DMS53 (cell line): ENCODE measurements around the gene LSM4.
"Not testable (repeated sequence)": the region's sequence is repeated elsewhere in the genome, so short reads cannot be mapped to it uniquely, and the experiment has no call there.

Experiments used
- DNase-seq: peaks from one replicate; lab custom pipeline; 2025; lab: John Stamatoyannopoulos, UW

The LSM4 gene

DNA sequence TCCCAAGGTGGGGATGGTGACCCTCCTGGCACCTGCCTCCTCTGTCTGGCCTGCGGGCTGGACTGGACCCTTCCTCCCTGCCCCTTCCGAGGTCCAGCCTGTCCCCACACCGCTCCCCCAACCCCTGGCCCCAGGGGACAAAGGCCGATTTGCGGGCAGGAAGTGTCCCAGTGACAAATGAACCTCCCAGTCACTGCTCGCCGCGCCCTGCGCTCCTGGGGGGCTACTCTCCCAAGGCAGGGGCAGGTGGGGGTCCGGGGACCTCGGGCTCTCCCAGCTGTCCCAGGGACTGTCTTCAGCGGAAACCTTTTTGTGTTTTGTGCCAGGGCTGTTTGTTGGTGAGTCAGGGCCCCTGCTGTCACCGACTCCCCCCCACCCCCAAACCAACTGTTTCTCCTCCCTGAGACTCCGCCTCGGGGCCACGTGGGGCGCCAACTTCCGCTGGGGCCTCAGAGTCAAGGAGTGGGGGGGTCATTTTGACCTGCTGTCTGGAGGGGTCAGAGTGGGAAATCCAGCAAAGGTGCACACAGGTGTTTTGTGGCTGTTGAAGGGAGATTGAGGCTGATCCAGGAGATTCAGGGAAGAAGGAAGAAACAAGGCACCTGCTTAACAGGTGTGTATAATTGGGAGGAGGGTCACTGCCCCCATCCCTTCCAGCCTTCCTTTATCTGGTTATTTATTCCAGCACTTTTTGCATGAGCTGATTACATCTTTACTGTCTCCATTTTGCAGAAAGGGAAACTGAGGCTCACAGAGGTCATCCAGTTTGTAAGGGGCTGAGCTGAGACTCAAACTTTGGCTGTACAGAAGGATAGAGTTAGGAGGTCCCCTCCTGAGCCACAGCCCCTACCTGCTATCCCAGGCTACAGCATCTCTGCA, 18.4 kb upstream of the LSM4 start:
- DNase-seq: peak; percentile 70

DNA sequence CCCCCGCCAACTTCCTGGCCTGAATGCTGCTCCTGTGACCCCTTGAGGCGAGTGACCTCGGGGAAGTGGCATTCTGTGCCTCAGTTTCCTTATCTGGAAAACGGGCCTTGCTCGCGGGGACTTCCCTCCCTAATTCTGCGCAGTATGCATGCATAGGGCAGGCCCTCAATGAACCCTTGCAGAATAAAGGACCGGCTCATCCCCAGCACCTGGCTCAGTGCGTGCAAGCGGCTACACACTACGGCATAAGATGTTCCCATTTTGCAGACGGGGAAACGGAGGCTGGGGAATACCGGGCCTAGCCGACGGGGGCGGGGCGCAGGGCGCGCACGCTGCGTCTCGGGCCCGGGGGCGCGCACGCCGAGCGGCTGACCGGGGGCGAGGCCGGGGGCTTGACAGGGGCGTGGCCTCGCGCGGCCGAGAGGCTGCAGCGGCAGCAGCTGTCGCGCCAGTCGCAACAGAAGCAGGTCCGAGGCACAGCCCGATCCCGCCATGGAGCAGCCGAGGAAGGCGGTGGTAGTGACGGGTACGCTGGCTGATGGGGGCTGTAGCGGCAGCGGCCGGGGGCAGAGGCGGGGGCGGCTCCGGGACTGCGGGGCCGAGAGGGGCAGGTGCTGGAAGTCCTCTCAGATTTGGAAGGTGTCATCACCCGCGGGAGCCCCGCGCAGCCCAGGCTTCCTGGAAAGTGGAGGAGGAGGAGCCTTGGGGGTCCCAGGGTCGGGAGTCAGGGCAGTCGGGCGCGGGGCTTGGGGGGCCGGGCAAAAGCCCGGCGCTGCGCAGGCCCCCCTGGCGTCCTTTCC, 17.5 kb upstream of the LSM4 start, which contains the start of gene PGPEP1:
Gene PGPEP1, plus strand, starts transcription at position 409 of the 800 bp plus-strand sequence. Its CDS starts 84 bp downstream, at position 493.
- DNase-seq: peak; percentile 79

DNA sequence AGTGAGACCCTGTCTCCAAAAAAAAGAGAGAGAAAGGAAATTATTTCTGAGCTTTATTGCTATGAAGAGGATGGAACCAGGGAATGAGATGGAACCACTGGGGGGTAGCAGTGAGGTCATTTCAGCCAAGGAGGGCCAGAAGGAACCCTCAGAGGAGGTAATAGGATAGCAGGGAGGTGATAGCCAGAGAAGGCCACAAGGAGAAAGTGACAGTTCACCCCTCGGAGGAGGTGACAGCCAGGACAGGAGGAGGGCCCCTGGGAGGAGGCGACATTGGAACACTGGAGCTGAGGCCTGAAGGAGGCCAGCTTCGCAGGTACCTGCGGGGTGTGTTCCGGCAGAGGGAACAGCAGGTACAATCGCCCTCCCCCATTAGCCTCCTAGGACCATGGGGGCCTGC, 16.8 kb upstream of the LSM4 start:
- peak; percentile 46 for DNase-seq

DNA sequence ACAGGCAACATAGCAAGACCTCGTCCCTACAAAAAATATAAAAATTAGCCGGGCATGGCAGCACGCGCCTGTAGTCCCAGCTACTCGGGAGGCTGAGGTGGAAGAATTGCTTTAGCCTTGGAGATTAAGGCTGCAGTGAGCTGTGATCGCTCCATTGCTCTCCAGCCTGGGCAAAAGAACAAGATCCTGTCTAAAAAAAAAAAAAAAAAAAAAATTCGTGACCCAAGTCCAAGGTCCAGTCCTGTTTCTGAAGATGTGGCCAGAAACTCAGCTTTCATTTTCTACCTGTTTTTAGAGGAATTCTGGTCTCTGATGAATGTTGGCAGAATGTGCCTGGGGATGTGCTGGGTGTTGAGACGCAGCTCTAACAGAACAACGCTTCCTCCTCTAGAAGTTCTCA, 15.7 kb upstream of the LSM4 start:
- peak; percentile 30 for DNase-seq

DNA sequence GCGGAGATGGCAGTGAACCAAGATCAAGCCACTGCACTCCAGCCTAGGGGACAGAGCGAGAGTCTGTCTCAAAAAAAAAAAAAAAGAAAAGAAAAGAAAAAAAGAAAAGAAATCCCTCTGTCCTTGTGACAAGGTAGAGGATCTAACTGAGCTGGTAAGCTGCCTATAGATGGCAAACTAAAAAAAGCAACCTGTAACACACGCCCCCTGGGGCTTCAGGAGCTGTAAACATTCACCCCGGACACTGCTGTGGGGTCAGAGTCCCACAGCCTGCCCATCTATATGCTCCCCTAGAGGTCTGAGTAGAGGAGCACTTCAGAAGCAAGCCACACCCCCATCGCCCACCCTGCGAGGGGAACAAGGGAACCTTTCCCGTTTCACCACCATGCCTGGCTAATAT, 13.2 kb upstream of the LSM4 start:
- no peak for DNase-seq

DNA sequence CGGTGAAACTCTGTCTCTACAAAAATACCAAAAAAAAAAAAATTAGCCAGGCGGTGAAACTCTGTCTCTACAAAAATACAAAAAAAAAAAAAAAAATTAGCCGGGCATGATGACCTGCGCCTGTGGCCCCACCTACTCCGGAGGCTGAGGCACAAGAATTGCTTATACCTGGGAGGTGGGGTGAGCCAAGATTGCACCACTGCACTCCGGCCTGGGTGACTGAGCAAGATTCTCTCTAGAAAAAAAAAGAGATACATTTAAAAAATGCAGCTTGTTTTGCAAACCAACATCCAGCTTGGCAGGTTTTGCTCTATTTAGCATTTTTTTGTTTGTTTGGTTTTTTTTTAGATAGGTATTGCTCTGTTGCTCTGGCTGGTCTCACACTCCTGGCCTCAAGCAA, 10.8 kb upstream of the LSM4 start:
- DNase-seq: no peak

DNA sequence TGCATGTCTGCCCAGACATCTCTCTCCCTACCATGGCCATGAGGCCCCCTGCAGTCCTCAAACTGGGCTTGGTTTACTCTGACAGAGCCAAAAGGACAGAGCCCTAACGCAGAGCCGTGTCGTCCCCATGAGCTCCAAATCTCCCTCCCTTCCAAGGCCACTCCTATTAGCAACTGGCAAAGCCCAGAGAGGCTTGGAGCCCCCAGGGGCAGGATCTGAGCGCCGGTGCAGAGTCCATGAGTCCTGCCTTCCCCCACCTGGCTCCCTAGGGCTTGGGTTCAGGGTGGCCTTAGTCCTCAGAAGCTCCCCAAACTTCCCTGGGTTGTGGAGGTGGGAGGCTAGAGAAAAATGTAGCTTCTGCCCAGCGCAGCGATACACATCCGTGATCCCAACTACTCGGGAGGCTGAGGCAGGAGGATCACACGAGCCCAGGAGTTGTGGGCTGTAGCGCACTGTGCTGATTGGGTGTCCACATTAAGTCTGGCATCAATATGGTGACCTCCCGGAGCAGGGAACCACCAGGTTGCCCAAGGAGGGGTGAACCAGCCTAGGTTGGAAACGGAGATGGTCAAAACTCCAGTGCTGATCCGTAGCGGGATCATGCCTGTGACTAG, 10.1 kb upstream of the LSM4 start:
- DNase-seq: no peak

DNA sequence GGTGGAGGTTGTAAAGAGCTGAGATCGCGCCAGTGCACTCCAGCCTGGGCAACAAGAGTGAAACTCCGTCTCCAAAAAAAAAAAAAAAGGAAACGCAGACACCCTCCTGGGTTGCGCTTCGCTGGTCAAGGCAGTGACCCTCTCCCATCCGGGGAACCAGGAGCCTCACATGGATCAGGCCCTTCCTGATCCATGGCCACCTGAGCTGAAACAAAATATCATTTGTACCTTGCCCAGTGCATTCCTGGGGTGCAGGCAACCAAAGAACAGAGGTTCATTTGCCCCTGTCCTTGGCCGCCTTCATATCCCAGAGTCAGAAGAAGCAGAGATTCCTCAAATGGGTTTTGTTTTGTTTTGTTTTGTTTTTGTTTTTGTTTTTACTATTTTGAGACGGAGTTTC, 8.0 kb upstream of the LSM4 start:
- DNase-seq: no peak

DNA sequence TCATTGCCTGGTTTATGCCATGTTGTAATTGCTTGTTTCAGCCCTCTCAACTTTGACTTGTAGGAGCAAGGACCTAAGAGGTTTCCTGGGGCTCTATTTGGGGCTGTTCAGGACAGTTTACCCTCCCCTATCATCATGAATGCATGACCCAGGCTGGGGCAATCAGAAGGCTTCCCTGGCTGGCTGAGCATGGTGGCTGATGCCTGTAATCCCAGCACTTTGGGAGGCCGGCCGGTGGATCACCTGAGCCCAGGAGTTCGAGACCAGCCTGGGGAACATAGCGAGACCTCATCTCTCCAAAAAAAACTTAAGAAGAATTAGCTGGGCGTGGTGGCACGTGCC, 6.1 kb upstream of the LSM4 start:
- DNase-seq: no peak

DNA sequence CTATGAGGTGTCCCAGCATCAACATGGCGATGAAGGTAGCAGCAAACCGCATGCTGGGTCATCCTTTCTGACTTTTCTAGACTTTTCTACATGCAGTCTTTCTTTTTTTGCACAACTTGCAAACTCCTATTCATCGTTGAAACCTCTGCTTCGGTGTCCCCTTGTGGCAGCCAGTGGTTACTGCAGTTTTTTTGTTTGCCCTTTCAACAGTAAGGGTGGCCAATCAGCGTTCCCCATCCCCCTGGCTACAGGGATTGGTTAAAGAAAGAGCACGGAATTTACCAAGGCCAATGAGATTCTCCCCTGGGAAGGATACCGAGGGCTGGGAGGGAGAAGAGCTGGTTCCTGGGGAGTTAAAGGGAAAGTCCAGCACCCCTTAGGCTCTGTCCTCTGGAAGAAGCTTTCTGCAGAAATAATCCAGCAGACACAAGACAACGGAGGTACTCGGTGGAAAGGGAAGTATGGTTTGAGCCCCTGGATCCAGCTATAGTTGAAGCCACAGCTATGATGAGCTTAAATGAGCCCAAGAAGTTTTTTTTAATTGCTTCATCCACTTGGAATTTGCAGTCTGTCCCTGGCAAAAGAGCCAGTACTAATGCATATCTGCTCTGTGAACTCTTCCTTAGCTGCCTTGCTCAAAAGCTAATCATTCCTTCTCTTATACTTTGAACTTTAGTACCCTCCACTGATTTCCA, 5.6 kb upstream of the LSM4 start:
- peak; percentile 95 for DNase-seq

DNA sequence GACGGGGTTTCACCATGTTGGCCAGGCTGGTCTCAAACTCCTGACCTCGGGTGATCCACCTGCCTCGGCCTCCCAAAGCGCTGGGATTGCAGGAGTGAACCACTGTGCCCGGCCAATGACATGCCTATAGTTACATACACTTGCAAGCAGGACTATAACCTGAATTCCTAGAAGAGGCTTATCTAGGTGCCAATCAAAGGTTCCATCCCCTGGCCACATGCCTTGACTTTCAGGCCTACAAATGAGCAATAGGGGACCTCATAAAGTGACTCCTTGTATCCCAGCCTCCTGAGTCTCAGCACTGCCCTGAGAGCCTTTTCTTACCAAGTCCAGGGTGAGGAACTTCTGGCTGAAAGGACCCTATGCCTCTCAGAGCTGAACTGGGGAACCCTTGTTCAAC, 3.9 kb upstream of the LSM4 start:
- no peak for DNase-seq

DNA sequence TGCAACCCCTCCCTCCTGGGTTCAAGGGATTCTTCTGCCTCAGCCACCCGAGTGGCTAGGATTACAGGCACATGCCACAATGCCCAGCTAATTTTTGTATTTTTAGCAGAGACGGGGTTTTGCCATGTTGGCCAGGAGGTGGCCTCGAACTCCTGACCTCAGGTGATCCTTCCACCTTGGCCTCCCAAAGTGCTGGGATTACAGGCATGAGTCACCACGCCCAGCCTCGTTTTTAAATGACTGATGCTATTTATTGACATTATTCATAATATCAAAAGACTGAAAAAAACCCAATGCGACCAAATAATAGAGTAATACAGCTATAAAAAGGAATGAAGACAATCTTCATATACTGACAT, 1.5 kb upstream of the LSM4 start:
- DNase-seq: not testable (repeated sequence)

DNA sequence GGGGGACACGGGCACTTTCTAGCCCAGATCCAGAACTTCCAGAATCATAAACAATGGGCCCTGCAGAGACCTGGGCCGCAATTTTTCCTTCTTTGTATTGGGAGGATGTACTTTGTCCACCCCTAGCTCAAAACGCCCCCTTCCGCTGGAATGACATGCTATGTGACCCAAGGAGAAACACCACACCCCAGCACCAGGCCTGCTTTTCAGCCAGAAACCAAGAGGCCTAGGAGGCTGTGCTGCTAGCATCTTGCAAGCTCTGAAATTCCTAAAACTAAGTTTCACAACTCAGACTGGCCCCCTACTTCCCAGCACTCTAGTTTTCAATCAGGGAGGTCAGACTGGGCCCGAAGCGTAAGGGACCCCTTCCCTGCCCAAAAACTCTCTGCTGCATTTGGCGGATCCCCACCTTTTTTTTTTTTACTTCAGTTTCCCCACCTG, 538 bp downstream of the LSM4 start:
- peak; percentile 59 for DNase-seq

DNA sequence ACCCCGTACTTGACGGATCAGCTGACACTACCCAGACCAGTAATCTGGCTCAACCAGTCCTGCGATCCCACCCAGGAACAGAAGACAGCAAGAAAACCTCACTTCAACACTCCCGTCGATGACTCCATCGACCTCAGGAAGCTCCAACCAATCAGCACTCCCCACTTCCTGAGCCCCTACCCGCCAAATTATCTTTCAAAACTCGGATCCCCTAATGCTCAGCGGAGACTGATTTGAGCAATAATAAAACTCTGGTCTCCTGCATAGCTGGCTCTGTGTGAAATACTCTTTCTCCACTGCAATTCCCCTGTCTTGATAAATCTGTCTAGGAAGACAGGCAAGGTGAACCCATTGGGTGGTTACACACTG, 1.2 kb downstream of the LSM4 start:
- DNase-seq: no peak

DNA sequence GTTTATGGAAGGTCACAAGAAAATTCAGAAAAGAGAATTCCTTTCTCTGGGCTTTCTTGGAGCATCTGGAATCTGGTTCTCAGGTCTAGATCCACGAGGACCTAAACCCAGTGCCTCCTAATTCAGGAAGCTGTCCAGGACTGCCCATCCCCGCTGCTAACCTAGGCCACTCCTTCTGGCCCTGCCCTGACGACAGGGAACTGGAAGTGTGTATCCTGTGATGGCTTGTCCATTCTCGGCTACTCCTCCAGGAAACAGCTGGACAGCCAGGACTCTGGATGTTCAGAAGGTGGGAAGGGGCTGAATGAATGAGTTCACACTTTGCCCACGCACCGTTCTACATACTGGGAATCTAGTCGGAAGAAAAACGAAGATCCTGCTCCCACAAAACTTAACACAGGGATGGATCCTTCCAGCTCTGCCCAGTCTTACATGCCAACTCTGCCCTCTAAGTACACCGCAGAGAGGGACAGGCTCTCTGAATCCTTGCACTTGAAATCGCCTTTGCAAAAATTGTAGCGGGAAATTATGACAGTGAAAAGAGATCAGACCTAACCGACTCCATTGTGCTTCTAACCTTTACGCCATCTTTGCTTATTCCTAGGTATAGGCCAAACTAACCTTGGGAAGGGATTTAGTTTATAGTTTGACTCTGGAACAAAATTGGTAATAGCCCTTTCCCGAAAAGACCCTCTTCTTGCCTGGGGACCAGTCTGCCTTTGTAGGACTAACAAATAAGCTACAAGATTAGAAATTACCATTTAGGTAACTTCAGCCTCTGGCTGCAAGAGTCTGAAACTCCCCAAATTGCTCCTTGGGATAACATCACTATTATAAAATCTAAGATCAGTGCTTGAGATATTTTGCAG, 1.8 kb downstream of the LSM4 start:
- DNase-seq: no peak

DNA sequence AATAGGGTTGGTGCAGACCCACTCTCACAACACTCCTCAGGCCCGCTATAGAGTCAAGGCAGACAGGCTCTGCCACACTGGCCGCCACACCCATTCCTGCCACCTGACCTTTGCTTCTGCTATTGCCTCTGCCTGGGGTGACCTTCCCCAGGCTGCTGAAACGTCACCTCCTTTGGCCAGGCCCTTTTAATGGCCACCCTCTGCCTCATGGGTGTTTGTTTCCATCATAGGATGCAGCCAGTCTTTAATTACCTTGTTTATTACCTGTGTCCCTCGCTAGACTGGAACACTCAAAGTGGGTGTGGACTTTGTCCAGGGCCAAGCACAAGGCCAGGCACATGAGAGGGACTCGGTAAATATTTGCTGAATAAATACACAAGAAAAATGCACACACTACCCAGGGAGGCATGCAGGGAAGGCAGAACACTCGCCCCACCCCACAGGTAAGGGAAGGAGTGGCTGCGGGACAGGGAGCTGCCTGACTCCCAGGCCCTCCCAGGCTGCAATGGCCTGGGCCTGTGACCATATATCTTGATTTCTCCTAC, 3.2 kb downstream of the LSM4 start:
- DNase-seq: peak; percentile 54

DNA sequence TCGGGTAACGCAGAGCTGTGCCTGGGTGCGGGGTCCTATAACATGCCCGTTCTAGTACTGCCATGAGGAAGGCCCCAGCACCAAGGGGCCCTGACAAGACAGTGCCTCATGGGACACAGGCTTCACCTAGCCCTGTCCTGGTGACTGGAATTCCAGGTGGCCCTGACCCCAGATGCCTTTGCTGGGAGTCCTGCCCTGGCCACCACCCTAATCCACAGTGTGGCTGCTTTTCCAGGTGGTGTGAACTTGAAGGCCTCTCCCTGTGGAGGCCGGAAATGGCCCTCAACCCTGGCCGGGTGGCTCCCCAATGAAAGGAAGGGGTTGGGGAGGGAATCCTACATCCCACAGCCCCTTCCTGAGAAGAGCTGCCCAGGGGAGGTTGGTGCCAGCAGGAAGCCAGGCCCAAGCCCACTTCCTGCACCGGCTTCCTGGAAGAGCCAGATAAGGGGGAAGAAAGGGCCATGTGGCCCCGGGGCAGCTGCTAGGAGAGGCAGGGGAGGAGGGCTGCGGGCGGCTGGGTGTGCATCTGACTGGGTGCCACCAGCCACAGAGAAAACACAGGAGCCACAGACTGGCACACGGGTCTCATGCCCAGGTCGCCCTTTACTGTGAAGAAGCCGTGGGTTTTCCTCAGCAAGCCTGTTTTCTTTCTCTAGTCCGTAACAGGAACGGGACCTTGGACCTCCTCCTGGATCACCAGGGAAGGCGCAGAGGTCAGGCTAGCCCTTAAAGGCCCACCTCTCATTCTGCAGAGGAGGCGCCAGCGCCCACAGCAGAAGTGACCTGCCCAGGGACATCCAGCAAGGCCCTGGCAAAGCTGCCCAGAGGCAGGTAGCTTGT, 4.7 kb downstream of the LSM4 start:
- no peak for DNase-seq

DNA sequence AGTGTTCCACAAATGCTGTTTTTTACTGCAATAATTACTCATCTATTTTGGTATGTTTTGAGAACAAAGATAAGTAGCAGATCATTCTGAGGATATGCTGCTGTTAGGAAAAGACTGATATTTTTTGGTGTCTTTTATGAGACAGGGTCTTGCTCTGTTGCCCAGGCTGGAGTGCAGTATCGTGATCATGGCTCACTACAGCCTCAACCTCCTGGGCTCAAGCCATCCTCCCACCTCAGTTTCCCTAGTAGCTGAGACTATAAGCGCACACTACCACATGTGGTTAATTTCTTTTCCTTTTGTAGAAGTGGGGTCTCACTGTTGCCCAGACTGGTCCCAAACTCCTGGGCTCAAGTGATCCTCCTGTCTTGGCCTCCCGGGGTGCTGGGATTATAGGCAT, 9.5 kb downstream of the LSM4 start:
- DNase-seq: no peak

DNA sequence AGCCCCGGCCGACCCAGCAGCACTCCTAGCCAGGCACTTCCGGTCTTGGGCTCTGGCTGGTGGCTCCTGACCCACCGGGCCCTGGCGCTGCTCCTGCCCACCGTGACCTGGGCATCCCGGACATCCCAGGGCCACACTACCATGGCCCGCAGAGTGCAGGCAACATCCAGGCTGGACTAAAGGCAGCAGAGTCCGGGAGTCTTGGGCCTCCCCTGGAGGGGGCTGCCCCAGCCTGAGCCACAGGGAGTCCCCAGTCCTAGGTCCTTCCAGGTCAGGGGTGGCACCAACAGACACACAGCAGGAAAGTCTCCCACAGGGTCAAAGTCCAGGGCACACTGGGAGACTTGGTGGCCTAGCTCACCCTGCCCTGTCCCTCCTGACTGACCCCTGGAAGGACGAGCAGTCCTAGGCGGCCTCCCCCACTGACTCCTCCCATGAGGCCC, 10.8 kb downstream of the LSM4 start:
- DNase-seq: no peak

DNA sequence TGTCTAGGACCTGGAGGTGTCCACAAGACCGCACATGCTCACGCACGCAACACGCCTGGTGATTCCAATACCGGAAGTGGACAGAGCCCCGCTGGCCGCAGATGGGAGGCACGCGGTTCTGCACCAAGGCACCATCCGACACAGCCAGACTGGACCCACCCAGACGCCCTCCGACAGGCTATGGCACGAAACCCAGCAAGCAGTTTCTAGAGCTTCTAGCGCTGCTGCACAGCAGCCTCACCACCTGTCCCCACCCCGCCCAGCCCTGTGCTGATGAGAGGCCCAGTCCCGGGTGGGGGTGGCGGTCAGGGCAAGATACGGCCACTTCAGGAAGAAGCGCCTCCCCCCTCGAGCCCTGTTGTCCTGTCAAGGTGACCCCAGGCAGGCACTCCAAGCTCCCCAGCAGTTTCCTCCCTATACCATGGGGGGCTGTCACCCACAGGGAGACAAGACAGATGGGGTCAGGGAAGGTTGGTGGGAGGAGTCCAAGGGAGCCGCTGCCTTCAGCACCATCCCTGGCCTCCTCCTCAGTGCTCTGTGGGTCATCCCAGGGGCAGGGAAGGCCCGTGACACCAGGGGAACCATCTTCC, 11.3 kb downstream of the LSM4 start:
- DNase-seq: no peak
